ENCODE measurements around the gene CASQ2.
"Not testable (repeated sequence)": the region's sequence is repeated elsewhere in the genome, so short reads cannot be mapped to it uniquely, and the experiment has no call there.

CASQ2 gene

GRCh38 chr1:115768549-115768948, at the start of gene CASQ2:
CASQ2 (minus strand) TSS chr1:115768714; CDS start chr1:115768541, 173 bp downstream.
- DNase-seq: no peak

- no peak for DNase-seq
Measured at GRCh38 chr1:115815694-115816093, 47.2 kb upstream of the CASQ2 start.

- DNase-seq: no peak
Measured at GRCh38 chr1:115814685-115815398, 46.3 kb upstream of the CASQ2 start.

DNA sequence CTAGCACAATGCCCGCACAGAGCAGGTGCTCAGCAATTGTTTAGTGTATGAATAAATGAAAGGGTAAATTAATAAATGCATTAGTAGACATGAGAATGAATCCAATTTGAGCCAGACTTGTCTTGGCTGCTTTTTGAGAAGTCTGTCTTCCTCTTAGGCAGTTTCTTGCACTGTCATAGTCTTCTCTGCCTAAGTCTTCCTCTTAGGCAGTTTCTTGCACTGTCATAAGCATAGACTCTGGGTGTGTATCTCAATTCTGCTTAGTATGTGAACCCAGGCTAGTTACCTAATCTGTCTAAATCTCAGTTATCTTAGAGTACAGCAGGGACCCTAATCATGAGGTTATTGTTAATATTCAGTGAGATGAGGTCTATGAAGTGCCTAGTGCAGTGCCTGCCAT, 45.2 kb upstream of the CASQ2 start:
- no peak for DNase-seq

- no peak for DNase-seq
Measured at GRCh38 chr1:115811140-115811828, 42.8 kb upstream of the CASQ2 start.

DNA sequence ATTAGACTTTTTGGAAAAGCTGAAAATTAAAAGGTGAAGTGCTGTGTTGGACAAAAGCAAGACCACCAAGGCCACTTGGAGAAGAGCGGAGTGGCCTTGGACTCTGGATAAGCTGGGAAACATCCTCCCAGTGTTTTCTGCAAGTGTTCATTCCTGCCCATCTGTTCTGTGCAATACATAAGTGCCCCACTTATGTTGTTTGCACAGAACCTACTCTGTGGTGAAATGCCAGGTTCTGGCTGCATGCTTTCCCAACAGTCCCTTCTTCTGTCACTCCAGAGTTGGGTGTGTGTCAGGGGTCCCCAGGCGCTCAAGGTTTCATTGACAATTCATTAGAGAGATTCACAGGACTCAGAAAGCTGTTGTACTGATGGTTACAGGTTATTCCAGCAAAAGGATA, 42.1 kb upstream of the CASQ2 start:
- DNase-seq: no peak

DNA sequence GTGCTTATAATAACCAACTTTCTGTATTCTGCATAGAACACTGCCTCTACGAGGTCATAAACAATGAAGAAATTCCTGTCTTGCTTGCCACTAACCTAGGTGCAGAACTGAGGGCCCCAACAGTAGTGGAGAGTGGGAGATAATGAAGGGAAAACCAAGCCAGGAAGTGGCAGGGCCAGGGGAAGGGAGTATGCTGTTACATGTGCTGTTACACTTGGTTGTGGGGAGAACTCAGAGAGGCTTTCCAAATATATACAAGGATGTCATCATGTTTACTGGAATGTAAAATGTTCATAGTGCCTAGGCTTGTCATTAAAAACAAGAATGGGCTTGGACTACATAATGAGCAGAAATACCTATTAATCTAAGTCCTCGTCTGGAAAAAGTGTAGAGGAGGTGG, 41.3 kb upstream of the CASQ2 start:
- no peak for DNase-seq

DNA sequence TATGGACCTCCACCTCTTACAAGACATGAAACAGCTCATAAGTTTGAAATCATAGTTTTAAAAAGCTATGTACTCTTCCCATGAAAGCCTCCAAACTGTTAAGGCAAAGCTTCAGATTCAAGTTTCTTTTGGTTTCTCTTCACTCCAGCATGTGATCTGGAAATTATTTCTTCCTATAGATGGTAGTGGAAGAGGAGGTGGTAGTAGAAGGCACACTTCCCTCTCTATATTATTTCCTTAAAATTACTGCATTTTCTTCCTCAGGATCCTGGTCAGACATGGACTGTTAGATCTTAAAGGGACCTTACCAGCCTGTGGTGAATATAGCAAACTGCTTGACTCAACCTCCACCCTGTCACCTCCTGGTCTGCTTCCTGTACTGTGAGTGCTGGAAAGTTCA, 40.6 kb upstream of the CASQ2 start:
- no peak for DNase-seq

- no peak for DNase-seq
Measured at GRCh38 chr1:115807723-115808122, 39.2 kb upstream of the CASQ2 start.

DNA sequence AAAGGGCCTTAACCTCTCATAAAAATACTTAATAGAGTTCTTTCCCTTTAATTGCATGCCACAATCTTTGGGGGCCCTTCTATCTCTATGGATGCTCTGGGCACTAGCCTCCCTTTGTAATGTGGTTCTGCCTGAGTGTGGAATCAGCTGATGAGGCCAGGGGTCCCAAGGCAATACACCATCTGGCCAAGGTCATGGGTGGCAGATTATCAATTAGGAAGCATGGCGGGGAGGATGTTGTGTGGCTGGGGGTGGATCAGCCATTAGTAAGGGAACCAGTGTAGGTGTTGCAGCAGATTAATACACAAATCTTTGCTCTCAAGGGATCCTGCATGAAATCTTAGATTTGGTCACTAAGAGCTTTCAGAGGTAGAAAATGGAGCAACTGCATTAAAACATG, 37.1 kb upstream of the CASQ2 start:
- DNase-seq: no peak

DNA sequence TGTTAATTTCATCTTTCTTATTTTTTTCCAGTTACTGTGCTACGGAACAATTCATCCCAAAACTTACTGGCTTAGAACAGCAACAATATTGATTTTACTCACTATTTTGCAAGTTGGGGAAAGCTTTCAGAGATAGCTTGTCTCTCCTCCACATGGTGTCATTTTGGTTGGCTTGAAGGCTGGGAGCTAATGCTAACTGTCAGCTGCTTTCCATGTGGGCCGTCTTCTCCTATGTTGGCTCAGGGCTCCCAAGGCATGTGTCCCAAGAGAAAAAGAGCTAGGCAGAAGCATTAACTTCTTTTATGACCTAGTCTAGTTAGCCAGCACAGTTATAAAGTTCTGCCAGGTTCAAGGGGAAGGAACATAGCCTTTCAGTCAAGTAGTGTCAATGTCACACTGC, 33.9 kb upstream of the CASQ2 start:
- DNase-seq: no peak

- DNase-seq: no peak
Measured at GRCh38 chr1:115797486-115797885, 29.0 kb upstream of the CASQ2 start.

- no peak for DNase-seq
Measured at GRCh38 chr1:115796897-115797296, 28.4 kb upstream of the CASQ2 start.

- DNase-seq: no peak
Measured at GRCh38 chr1:115796036-115796435, 27.5 kb upstream of the CASQ2 start.

DNA sequence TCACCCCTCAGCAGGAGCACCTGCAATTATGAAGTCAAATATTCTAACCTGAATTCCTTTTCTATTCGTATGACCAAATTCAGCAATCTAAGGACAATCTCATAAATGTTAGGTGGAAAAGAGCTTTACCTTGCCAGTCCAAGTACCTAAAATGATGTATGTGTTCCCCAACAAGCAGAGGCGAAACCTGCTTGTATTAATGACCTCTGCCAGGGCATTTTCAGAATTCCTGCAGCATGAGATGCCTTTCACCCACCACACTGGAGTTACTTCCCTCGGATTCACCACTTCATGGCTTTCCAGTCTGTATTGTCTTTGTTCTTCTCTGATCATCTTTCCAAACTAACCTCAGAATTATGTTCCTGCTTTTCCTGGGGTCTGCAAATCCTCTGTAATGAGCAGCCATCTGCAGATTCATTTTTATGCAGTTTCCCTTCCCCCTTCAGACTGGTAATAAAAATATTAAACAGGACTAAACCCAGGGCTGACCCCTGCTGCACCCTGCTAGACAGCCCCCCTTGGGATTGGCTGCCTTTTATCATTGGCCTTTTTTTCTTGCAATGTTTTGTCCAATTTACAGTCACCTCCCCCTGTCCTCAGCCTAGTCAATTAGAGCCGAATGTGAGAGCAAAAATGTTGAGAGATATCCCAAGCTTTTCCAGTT, 26.6 kb upstream of the CASQ2 start:
- DNase-seq: no peak

DNA sequence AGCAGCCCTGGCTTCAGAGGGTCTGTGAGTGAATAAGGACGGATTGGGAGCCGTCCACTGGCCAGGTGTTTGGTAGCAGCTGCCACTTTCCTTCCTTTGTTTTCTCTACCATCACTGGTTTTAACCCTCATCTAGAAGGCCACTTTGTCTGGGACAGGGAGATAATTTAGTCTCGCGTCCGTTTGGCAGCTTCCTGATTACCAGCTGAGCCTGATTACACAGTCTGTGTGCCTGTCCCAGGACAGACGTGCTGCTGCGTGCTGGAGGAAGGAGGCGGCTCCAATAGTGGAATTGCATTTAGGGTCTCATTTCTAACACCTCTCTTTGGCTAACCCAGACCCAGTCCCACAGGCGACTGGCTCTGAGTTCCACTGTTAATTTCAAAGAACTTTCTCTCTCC, 24.6 kb upstream of the CASQ2 start:
- no peak for DNase-seq

DNA sequence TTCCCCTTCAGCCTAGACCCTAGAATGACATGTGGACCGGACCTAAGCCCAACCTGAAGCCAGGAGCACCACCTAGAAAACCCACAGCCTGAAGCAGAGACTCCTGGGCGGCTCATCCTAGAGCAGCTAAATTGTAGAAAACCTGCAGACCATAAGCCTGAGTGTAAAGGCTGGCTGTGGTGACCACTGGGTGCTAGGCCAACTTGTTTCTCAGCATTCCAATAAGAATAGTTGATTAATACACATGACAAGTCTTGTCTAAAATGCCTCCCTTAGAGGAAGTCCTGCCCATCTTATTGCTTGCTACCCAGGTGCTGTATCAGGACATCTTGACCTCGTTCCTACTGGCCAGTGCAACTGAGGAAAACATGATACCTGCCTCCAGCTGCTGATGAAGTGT, 23.3 kb upstream of the CASQ2 start:
- DNase-seq: no peak

- no peak for DNase-seq
Measured at GRCh38 chr1:115790846-115791245, 22.3 kb upstream of the CASQ2 start.

- no peak for DNase-seq
Measured at GRCh38 chr1:115790356-115790755, 21.8 kb upstream of the CASQ2 start.

- DNase-seq: no peak
Measured at GRCh38 chr1:115783311-115783710, 14.8 kb upstream of the CASQ2 start.

GRCh38 chr1:115782571-115783281, 14.2 kb upstream of the CASQ2 start:
- DNase-seq: no peak

- DNase-seq: no peak
Measured at GRCh38 chr1:115781851-115782250, 13.3 kb upstream of the CASQ2 start.

DNA sequence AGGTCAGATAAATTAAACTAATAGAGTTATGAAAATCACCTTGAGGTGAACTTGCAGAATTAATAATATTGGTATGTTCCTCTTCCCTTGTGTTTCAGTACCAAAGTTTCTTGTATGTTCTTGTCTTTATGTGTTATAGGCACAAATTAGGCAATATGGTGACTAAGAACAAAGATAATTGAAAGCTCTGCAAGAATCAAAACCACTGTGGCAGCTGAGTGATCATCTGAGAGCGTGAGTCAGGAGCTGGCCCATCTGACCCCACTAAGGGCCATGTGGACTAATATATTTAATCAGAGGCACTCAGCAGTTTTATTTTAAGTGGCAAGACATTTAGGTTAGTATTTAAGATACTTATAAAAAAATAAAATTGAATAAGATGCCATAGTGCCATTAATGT, 12.8 kb upstream of the CASQ2 start:
- no peak for DNase-seq

DNA sequence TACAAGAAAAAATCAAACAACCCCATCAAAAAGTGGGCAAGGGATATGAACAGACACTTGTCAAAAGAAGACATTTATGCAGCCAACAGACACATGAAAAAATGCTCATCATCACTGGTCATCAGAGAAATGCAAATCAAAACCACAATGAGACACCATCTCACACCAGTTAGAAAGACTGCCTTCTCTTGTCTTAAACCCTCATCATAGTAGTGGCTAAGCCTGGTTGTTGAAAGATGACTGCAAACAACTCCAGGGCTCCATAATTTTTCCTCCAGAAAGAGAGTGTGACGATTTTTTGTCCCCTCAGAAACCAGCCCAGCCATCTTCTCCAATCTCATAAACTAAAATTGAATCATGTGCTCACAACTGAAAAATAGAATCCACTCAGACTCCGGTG, 12.1 kb upstream of the CASQ2 start:
- not testable (repeated sequence) for DNase-seq
